K562 (cell line): ENCODE data around the gene DIPK1B. TPM values are rescaled to one million over a fixed set of nuclear protein-coding genes. Genes with fewer than 3 reads are reported as not detected.
A peak's percentile ranks its signal among the peaks of the same experiment; 100 is the strongest.

Experiments
- ATAC-seq: fragments of 200-7000 bp; cut with Tn5 transposase; 3 replicates; pipeline ENCODE4 v1.9.1; 2020; ENCODE audit warnings: moderate library complexity
- BruUV-seq: library from RNA; stranded (reverse); fragments of 400-500 nt; replicated peaks from 2 replicates; lab custom pipeline; 2021; lab: Mats Ljungman, UMichigan
- CTCF ChIA-PET: fragments of 300-600 bp; formaldehyde crosslinking; extraction: SDS; loops from one replicate; lab custom pipeline; 2021; ENCODE audit warnings: low intra/inter-chr PET ratio; lab: Yijun Ruan, JAX
- POLR2A ChIA-PET: fragments of 300-600, 350-650 bp; sonication (Branson Sonifier 250); formaldehyde crosslinking; extraction: SDS; loops from one replicate; lab custom pipeline; 2021; ENCODE audit warnings: antibody characterized with exemption, inconsistent platforms; lab: Yijun Ruan, JAX
- DNase-seq, 4 experiments: peaks; one replicate each; pipeline versions ENCODE4 v3.0.0 to v3.0.0-alpha.2; 2011 to 2018; ENCODE audit warnings: low spot score in 3 of 4, mixed read lengths in 3 of 4; ENCODE audit errors: extremely low read depth in 1 of 4
- FAIRE-seq: peaks from 2 replicates; lab custom pipeline; 2011; peaks lifted over from hg19 to GRCh38; lab: Jason Lieb, UNC
- H2AFZ ChIP-seq: 2 replicates; pipeline ENCODE4 v1.6.0; 2011; ENCODE audit warnings: low read depth, low read length, control low read depth, inconsistent platforms
- H3K27ac ChIP-seq: fragments of 200-600 bp; 3 replicates; pipeline ENCODE4 v1.8.0; 2011; ENCODE audit warnings: low read depth, mild to moderate bottlenecking, control low read depth, inconsistent platforms, low read length, moderate library complexity, mixed read lengths; ENCODE audit errors: extremely low read depth
- H3K27me3 ChIP-seq, 2 experiments: fragments of 300-600 bp in 1 of 2; 2 replicates in 1 of 2; 3 replicates in 1 of 2; pipeline versions ENCODE4 v1.6.0 to v1.8.0; 2011; ENCODE audit warnings: inconsistent platforms in 2 of 2, low read length in 2 of 2, mild to moderate bottlenecking in 1 of 2, mixed read lengths in 1 of 2, moderate library complexity in 1 of 2; ENCODE audit not compliant: control insufficient read depth in 2 of 2, insufficient read depth in 2 of 2
- H3K36me3 ChIP-seq: fragments of 300-600 bp; 3 replicates; pipeline ENCODE4 v1.8.0; 2011; ENCODE audit warnings: mild to moderate bottlenecking, low read length, inconsistent platforms; ENCODE audit not compliant: control insufficient read depth, insufficient read depth
- H3K4me1 ChIP-seq, 2 experiments: fragments of 200-600 bp in 1 of 2; replicated peaks in 1 of 2; 2 replicates in 1 of 2; 3 replicates in 1 of 2; pipeline versions ENCODE4 v1.5.1 to v1.8.0; 2011; ENCODE audit warnings: inconsistent platforms in 2 of 2, low read length in 2 of 2, mild to moderate bottlenecking in 1 of 2, mixed read lengths in 1 of 2, moderate library complexity in 1 of 2; ENCODE audit not compliant: control insufficient read depth in 2 of 2, insufficient read depth in 2 of 2
- H3K4me2 ChIP-seq: 2 replicates; pipeline ENCODE4 v1.6.1; 2011; ENCODE audit warnings: low read length, control low read depth, inconsistent platforms, mixed read lengths; ENCODE audit not compliant: insufficient read depth
- H3K4me3 ChIP-seq: fragments of 200-600 bp; sonication (generic), shearing (Covaris generic); 2 replicates; pipeline ENCODE4 v1.5.1; 2016; ENCODE audit warnings: control low read depth, inconsistent platforms
- H3K79me2 ChIP-seq: fragments of 200-600 bp; 3 replicates; pipeline ENCODE4 v1.8.0; 2011; ENCODE audit warnings: low read length, inconsistent platforms; ENCODE audit not compliant: control insufficient read depth, insufficient read depth
- H3K9ac ChIP-seq, 2 experiments: 2 replicates each; pipeline versions ENCODE4 v1.6.0 to v1.6.1; 2011; ENCODE audit warnings: low read depth in 2 of 2, low read length in 2 of 2, control low read depth in 1 of 2, inconsistent platforms in 1 of 2, mild to moderate bottlenecking in 1 of 2, mixed read lengths in 1 of 2; ENCODE audit not compliant: insufficient read depth in 1 of 2
- H3K9me1 ChIP-seq: one replicate; pipeline ENCODE4 v1.6.0; 2011; ENCODE audit warnings: inconsistent platforms, mild to moderate bottlenecking, low read length, moderate library complexity; ENCODE audit not compliant: control insufficient read depth, insufficient read depth
- H3K9me3 ChIP-seq: replicated peaks from 2 replicates; pipeline ENCODE4 v1.5.1; 2011; ENCODE audit warnings: low read depth, low read length, inconsistent platforms; ENCODE audit not compliant: control insufficient read depth, insufficient read depth
- H4K20me1 ChIP-seq: replicated peaks from 2 replicates; pipeline ENCODE4 v1.6.1; 2011; ENCODE audit warnings: low read length, inconsistent platforms, mixed read lengths; ENCODE audit not compliant: control insufficient read depth, insufficient read depth
- EP400 ChIP-seq: fragments of 450-650 bp; IDR thresholded peaks from 2 replicates; pipeline ENCODE4 v1.6.1; 2017; ENCODE audit warnings: antibody characterized with exemption, mild to moderate bottlenecking, moderate library complexity
- MAFK ChIP-seq: IDR thresholded peaks from 2 replicates; pipeline ENCODE4 v1.6.1; 2011; ENCODE audit warnings: low read length, improper control_type of control experiment
- NBN ChIP-seq: fragments of 450-650 bp; IDR thresholded peaks from 2 replicates; pipeline ENCODE4 v1.6.1; 2016; ENCODE audit warnings: low read depth, mild to moderate bottlenecking
- NFE2 ChIP-seq: IDR thresholded peaks from 2 replicates; pipeline ENCODE4 v1.6.1; 2014; ENCODE audit warnings: antibody characterized with exemption, low read depth
- NONO ChIP-seq, 2 experiments: fragments of 200-400 bp in 1 of 2; fragments of 450-650 bp in 1 of 2; formaldehyde crosslinking in 1 of 2; IDR thresholded peaks; 2 replicates each; pipeline ENCODE4 v1.6.1; 2017; ENCODE audit warnings: low read depth in 2 of 2, mild to moderate bottlenecking in 2 of 2, moderate library complexity in 2 of 2, low read length in 1 of 2
- SMC3 ChIP-seq: conservative IDR thresholded peaks from 2 replicates; pipeline ENCODE4 v1.6.1; 2011; ENCODE audit warnings: low read depth, low read length, improper control_type of control experiment; ENCODE audit not compliant: insufficient read depth
- ZNF316 ChIP-seq: fragments of 450-650 bp; IDR thresholded peaks from 2 replicates; pipeline ENCODE4 v1.6.1; 2016
- WGBS: fragments of 100-300 bp; shearing (Covaris generic); methylation state at CpG from one replicate; pipeline ENCODE4 v1.1.6; 2016; ENCODE audit warnings: low coverage, mixed read lengths; ENCODE audit not compliant: insufficient coverage; ENCODE audit errors: missing lambda C conversion rate; 5-methylcytosine and 5-hydroxymethylcytosine counted together
- in situ Hi-C: fragments of 300-500 bp; cut with MboI; formaldehyde crosslinking; loops from 4 replicates; pipeline ENCODE4 v1.15.0; 2018; ENCODE audit warnings: inconsistent platforms, mixed read lengths
- intact Hi-C: fragments of 100-400 bp; cut with micrococcal nuclease; formaldehyde crosslinking; loops from 2 replicates; pipeline ENCODE4 v1.14.2; 2022
- polyA plus RNA-seq, 8 experiments: library from polyadenylated mRNA; depleted of rRNA in 4 of 8; stranded (reverse) in 5 of 8; unstranded in 3 of 8; fragments of >200 nt; fragmentation: Nextera tagmentation in 2 of 8; fragmentation: Illumina TruSeq in 1 of 8; extraction: Ambion mirVana in 2 of 8; extraction: Trizol in 1 of 8; gene quantifications; 2 replicates each; pipeline versions ENCODE4 v1.2.1 to v1.2.3, GENCODE V29; 2011 to 2014; ENCODE audit warnings: inconsistent platforms in 1 of 8, missing spikeins in 1 of 8
- total RNA-seq, 7 experiments: library from RNA; depleted of rRNA in 6 of 7; stranded (reverse); fragments of >200 nt in 6 of 7; fragmentation: Illumina TruSeq in 2 of 7; extraction: Trizol in 2 of 7; gene quantifications; 2 replicates each; pipeline versions ENCODE4 v1.2.1 to v1.2.3, GENCODE V29; 2011 to 2021; ENCODE audit warnings: low replicate concordance in 1 of 7
- TF ChIP-seq, protein P1 (sequence below): sonication (generic); formaldehyde crosslinking; IDR thresholded peaks from 2 replicates; pipeline ENCODE4 v1.8.1; 2023; ENCODE audit warnings: mild to moderate bottlenecking, missing genetic modification reagents, moderate library complexity
- TF ChIP-seq, protein P2 (sequence below): fragments of 450-650 bp; IDR thresholded peaks from 2 replicates; pipeline ENCODE4 v1.6.1; 2016; ENCODE audit warnings: missing biosample characterization, missing genetic modification characterization
- TF ChIP-seq, protein P3 (sequence below): sonication (generic); formaldehyde crosslinking; IDR thresholded peaks from 2 replicates; pipeline ENCODE4 v1.8.0; 2023; ENCODE audit warnings: mild to moderate bottlenecking, missing genetic modification reagents
- TF ChIP-seq, protein P4 (sequence below): fragments of 450-650 bp; IDR thresholded peaks from 2 replicates; pipeline ENCODE4 v1.6.1; 2018; ENCODE audit not compliant: partially characterized antibody

Gene DIPK1B
- total and polyA plus RNA-seq, 9 of the 15 experiments (the other 6 are each of a cell fraction or from before 2014, with no cell fraction given) = 0.08 to 22.3 (median 5.9) TPM

DNA sequence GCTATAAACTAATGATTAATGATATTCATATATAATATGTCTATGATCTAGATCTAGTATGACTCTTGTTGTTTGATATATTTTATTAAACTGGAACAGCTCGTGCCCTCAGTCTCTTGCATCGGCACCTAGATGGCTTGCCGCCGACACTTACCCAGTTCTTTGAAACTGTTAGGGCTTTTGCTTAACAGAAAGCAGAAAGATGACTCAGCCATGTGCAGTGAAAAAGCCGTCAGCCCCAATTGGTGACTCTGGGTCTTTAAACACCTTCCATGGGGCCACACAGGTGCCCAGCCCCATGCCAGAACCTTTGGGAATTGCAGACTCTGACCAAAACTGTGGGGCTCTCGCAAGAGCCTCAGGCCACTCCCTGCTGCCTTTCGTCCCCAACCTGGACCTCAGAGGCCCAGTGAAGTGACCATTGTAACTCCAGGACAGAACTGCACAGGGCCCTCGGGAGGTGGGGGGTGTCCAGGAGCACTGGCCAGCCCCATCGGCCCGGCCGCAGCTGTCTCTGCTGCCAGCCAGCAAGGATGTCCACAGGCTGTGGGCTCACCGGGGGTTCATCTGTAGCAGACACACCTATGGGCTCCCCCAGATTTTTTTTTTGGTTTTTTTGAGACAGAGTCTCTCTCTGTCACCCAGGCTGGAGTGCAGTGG lies 22.6 kb downstream of the DIPK1B start:
- DNase-seq (peak in 1 of 4 experiments; percentile 20), ATAC-seq (peak; percentile 19; the same call in 2 of the 3 replicates), FAIRE-seq (peak; percentile 49)
- peaks cover 13% of the 10 kb centered on the region for H3K79me2 ChIP-seq
- H2AFZ ChIP-seq = peak overlapping the region; percentile 17; the same call in 1 of the 2 replicates
- CTCF ChIA-PET = no interaction called here
- H3K9me3 ChIP-seq = no peaks in the 10 kb centered on the region
- H4K20me1 ChIP-seq = no peaks in the 10 kb centered on the region
- no peak overlapping the region for H3K4me2 ChIP-seq
- intact Hi-C loops = no loop called here
- peaks cover 6 to 53% of the 10 kb centered on the region in 2 experiments; a peak in 3 of 5 replicates for H3K4me1 ChIP-seq
- POLR2A ChIA-PET = interaction anchor here (0.6 to 1.0 kb wide), 2 partner anchors 12 to 61 kb away, joined by 3 read pairs; partner anchors contain the start of gene CCDC183
- peaks cover 0 to 5% of the 10 kb centered on the region in 2 experiments; a peak in 2 of 5 replicates for H3K27me3 ChIP-seq
- no peak overlapping the region for H3K4me3 ChIP-seq
- H3K9ac ChIP-seq = peak overlapping the region in 1 of 2 experiments; percentile 52; a peak in 1 of 4 replicates
- WGBS = 43% methylated on average over 11 of the region's 12 CpGs
- H3K36me3 ChIP-seq = peaks cover 12% of the 10 kb centered on the region; the same call in 2 of the 3 replicates
- H3K27ac ChIP-seq = no peak overlapping the region
- in situ Hi-C loops = no loop called here
- H3K9me1 ChIP-seq = peaks cover 4% of the 10 kb centered on the region
- BruUV-seq = no TSS peak
- TF ChIP-seq, protein P1, sequence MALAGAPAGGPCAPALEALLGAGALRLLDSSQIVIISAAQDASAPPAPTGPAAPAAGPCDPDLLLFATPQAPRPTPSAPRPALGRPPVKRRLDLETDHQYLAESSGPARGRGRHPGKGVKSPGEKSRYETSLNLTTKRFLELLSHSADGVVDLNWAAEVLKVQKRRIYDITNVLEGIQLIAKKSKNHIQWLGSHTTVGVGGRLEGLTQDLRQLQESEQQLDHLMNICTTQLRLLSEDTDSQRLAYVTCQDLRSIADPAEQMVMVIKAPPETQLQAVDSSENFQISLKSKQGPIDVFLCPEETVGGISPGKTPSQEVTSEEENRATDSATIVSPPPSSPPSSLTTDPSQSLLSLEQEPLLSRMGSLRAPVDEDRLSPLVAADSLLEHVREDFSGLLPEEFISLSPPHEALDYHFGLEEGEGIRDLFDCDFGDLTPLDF (CRISPR knock-in tag) = no peak
- TF ChIP-seq NBN (no peak), NONO (IDR thresholded peaks at IDR 0.05; ENCODE audit: low read depth in 2 of 2, low read length in 1 of 2) (no peak), ZNF316 (peak; percentile 21; the same call in 1 of the 2 replicates), NFE2 (0 out of 2 replicates have a peak, but pooled peaks have one; percentile 32), SMC3 (no peak), MAFK (0 out of 2 replicates have a peak, but pooled peaks have one; percentile 14), EP400 (no peak)
- TF ChIP-seq, protein P2, sequence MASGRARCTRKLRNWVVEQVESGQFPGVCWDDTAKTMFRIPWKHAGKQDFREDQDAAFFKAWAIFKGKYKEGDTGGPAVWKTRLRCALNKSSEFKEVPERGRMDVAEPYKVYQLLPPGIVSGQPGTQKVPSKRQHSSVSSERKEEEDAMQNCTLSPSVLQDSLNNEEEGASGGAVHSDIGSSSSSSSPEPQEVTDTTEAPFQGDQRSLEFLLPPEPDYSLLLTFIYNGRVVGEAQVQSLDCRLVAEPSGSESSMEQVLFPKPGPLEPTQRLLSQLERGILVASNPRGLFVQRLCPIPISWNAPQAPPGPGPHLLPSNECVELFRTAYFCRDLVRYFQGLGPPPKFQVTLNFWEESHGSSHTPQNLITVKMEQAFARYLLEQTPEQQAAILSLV (tag) = no peak
- TF ChIP-seq, protein P3, sequence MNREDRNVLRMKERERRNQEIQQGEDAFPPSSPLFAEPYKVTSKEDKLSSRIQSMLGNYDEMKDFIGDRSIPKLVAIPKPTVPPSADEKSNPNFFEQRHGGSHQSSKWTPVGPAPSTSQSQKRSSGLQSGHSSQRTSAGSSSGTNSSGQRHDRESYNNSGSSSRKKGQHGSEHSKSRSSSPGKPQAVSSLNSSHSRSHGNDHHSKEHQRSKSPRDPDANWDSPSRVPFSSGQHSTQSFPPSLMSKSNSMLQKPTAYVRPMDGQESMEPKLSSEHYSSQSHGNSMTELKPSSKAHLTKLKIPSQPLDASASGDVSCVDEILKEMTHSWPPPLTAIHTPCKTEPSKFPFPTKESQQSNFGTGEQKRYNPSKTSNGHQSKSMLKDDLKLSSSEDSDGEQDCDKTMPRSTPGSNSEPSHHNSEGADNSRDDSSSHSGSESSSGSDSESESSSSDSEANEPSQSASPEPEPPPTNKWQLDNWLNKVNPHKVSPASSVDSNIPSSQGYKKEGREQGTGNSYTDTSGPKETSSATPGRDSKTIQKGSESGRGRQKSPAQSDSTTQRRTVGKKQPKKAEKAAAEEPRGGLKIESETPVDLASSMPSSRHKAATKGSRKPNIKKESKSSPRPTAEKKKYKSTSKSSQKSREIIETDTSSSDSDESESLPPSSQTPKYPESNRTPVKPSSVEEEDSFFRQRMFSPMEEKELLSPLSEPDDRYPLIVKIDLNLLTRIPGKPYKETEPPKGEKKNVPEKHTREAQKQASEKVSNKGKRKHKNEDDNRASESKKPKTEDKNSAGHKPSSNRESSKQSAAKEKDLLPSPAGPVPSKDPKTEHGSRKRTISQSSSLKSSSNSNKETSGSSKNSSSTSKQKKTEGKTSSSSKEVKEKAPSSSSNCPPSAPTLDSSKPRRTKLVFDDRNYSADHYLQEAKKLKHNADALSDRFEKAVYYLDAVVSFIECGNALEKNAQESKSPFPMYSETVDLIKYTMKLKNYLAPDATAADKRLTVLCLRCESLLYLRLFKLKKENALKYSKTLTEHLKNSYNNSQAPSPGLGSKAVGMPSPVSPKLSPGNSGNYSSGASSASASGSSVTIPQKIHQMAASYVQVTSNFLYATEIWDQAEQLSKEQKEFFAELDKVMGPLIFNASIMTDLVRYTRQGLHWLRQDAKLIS = no peak
- TF ChIP-seq, protein P4, sequence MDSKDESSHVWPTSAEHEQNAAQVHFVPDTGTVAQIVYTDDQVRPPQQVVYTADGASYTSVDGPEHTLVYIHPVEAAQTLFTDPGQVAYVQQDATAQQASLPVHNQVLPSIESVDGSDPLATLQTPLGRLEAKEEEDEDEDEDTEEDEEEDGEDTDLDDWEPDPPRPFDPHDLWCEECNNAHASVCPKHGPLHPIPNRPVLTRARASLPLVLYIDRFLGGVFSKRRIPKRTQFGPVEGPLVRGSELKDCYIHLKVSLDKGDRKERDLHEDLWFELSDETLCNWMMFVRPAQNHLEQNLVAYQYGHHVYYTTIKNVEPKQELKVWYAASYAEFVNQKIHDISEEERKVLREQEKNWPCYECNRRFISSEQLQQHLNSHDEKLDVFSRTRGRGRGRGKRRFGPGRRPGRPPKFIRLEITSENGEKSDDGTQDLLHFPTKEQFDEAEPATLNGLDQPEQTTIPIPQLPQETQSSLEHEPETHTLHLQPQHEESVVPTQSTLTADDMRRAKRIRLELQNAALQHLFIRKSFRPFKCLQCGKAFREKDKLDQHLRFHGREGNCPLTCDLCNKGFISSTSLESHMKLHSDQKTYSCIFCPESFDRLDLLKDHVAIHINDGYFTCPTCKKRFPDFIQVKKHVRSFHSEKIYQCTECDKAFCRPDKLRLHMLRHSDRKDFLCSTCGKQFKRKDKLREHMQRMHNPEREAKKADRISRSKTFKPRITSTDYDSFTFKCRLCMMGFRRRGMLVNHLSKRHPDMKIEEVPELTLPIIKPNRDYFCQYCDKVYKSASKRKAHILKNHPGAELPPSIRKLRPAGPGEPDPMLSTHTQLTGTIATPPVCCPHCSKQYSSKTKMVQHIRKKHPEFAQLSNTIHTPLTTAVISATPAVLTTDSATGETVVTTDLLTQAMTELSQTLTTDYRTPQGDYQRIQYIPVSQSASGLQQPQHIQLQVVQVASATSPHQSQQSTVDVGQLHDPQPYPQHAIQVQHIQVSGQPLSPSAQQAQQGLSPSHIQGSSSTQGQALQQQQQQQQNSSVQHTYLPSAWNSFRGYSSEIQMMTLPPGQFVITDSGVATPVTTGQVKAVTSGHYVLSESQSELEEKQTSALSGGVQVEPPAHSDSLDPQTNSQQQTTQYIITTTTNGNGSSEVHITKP = peak; percentile 72
